GM19025 (cell line): ENCODE results near the gene OR2J1.
"Not testable (repeated sequence)": the region's sequence is repeated elsewhere in the genome, so short reads cannot be mapped to it uniquely, and the experiment has no call there.

Experiments used
- ATAC-seq: cut with Tn5 transposase; IDR thresholded peaks from one replicate; pipeline ENCODE4 v1.9.1; 2021; ENCODE audit warnings: mild to moderate bottlenecking, low read depth, moderate library complexity; ENCODE audit not compliant: unreplicated experiment

The OR2J1 gene

GRCh38 chr6:29099190-29099589 lies at the start of gene OR2J1:
TSS of gene OR2J1 (plus strand) at chr6:29099490. CDS start at chr6:29100943, 1,453 bp downstream.
- ATAC-seq = no peak

DNA sequence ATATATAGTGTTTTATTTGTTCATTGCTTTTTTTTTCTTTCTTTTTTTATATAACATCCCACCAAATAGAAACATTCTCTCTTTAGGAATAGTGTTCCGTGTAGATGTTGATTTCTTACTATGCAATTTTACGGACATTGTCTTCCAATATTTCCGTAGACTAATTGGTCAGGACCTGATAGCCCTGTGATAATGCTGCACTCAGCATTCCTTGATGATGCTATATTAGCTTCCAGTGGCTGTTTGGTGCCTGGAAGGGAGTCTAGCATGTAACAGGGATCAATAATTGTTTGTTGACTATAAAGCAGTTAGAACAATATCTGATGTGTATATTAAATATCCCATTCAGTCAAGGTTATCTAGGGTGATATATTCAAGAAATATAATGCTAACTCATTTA lies 47.6 kb upstream of the OR2J1 start:
- no peak for ATAC-seq

GRCh38 chr6:29071831-29072723 lies 27.2 kb upstream of the OR2J1 start:
- no peak for ATAC-seq

- no peak for ATAC-seq
These were observed 20.1 kb upstream of the OR2J1 start for GRCh38 chr6:29079203-29079602.

DNA sequence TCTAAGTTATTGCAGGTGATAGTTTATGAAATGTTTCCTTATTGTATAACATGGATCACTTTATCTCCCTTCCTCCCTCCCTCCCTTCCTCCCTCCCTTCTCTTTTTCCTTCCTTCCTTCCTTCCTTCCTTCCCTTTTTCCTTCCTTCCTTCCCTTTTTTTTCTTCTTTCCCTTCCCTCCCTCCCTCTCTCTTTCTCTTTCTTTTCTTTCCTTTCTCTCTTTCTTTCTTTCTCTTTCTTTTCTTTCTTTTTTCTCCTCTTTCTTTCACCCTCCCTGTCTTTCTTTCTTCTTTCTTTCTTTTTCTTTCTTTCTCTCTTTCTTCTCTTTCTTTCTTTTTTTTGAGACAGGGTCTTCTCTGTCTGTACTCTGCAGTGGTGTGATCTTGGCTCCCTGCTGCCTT lies 18.0 kb upstream of the OR2J1 start:
- no peak for ATAC-seq

GRCh38 chr6:29082457-29082856 lies 16.8 kb upstream of the OR2J1 start:
- no peak for ATAC-seq

DNA sequence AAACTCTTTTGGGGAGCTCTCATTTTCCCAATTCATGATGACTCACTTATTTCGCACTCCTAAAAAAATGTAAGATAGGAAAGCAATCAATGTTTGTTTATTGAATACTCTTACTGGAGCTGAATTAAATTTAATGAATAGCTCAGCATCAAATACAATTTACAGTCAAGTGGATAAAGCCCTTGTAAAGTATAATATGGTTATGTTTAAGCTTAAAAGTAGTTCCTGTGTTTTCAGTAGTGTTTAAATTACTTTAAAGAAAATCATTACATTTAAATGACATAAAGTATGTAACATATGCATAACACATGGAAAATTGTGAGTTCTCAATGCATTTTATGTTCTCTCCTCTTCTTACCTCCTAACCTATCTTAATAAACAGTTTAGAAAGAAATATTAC lies 12.1 kb upstream of the OR2J1 start, which contains the start of gene OR2B3:
Gene OR2B3, minus strand, starts transcription at position 101 of the 400 bp plus-strand sequence. Its CDS starts 65 bp downstream, at position 36.
- ATAC-seq = no peak

DNA sequence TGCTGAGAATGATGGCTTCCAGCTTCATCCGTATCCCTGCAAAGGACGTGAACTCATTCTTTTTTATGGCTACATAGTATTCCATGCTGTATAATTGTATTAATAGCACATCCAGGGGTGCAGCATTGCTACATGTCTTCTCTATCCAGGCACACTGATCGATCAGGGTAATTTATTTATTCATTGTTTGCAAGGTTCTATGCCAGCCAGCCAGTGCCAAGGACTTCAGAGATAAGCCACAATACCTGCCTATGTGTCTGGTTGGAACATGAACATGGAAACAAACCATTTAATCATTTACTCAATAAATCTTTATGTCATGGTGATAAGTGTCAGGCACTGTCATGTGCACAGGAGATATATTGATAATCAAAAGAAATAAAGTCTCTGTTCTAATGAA lies 6.3 kb upstream of the OR2J1 start:
- ATAC-seq = no peak

- ATAC-seq = no peak
These were observed 1.5 kb upstream of the OR2J1 start for GRCh38 chr6:29097803-29098202.

DNA sequence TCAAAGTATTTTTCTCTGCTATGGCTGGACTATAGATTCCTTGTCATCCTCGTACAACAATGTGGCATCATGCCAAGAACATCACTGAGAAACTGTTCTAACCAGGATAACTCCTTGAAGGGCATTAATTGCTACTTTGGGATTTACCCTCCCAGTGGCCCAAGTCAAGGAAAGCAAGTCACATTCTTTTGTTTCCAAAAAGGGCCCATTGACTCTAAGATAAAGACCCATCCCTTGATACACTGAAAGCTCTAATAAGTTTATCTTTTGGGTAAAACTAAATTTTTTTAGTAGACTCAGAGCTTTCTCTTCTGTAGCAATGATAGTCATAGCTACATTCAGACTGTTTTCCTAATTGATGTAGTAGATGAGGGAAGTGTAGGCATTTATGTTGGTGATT lies 8.5 kb downstream of the OR2J1 start, which contains the start of gene OR2J3:
Gene OR2J3, plus strand, starts transcription at position 301 of the 400 bp plus-strand sequence. CDS start 3,833 bp downstream, outside the sequence.
- no peak for ATAC-seq

DNA sequence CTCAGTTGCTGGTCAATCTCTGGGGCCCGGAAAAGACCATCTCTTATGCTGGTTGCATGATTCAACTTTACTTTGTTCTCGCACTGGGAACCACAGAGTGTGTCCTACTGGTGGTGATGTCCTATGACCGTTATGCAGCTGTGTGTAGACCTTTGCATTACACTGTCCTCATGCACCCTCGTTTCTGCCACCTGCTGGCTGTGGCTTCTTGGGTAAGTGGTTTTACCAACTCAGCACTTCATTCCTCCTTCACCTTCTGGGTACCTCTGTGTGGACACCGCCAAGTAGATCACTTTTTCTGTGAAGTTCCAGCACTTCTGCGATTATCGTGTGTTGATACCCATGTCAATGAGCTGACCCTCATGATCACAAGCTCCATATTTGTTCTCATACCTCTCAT lies 12.8 kb downstream of the OR2J1 start:
- ATAC-seq = no peak

- ATAC-seq = not testable (repeated sequence)
These were observed 15.7 kb downstream of the OR2J1 start for GRCh38 chr6:29114964-29115363.

- ATAC-seq = no peak
These were observed 30.2 kb downstream of the OR2J1 start for GRCh38 chr6:29129326-29130012.

GRCh38 chr6:29130644-29131043 lies 31.4 kb downstream of the OR2J1 start:
- no peak for ATAC-seq

DNA sequence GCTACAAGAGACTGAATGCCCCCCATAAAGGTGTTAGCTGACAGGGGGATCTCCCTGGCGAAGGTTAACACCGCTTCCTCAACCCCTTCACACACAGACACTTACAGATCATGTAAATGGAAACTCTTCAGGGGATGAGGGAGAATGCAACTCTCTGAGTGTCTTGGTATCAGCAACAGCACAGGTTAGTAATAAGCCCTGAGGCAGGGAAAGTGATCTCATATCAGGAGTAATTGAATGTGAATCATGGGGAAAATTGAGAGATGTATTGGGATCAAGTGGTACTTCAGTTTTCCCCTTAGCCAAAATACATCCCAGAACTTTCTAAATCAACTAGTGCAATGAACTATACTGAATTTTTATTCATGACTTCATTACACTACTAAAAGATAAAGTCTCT lies 32.4 kb downstream of the OR2J1 start:
- ATAC-seq = no peak

- no peak for ATAC-seq
These were observed 38.4 kb downstream of the OR2J1 start for GRCh38 chr6:29137724-29138123.

- ATAC-seq = no peak
These were observed 42.3 kb downstream of the OR2J1 start for GRCh38 chr6:29141606-29142005.

DNA sequence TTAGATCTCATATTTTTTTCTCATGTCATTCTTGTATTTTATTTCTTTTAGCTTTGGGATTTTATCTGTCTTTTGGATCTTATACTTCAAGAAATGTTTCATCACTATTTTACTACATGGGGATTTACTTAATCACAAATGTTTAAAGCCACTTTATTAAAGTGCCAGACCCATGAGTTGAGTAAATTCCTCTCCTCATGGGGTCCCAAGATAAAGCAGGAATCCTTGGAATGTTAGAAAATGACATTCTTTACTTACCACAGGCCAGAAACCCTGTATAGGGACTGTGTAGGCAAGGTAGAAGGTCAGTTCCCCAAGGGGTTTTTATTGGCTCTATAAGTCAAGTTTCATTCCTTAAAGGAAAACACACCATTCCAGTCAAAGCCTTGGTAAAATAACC lies 43.0 kb downstream of the OR2J1 start:
- no peak for ATAC-seq

- no peak for ATAC-seq
These were observed 46.9 kb downstream of the OR2J1 start for GRCh38 chr6:29146179-29146578.

GRCh38 chr6:29147074-29147473 lies 47.8 kb downstream of the OR2J1 start:
- ATAC-seq = no peak

GRCh38 chr6:29149444-29149843 lies 50.2 kb downstream of the OR2J1 start:
- ATAC-seq = not testable (repeated sequence)
